A549 (cell line): Measurements from ENCODE around the gene EIF4G3.

Experiments
- CEBPB ChIP-seq, 2 experiments: fragments of >200 bp in 1 of 2; sonication (Bioruptor Twin) in 1 of 2; formaldehyde crosslinking in 1 of 2; IDR thresholded peaks; 2 replicates each; pipeline ENCODE4 v1.6.1; 2012 to 2016
- CTCF ChIP-seq: fragments of >200 bp; sonication (Bioruptor Twin); formaldehyde crosslinking; IDR thresholded peaks from 3 replicates; pipeline ENCODE4 v1.5.1; 2016
- ELK1 ChIP-seq: fragments of 150-350 bp; IDR thresholded peaks from 2 replicates; pipeline ENCODE4 v1.6.1; 2014; ENCODE audit warnings: low read depth, mild to moderate bottlenecking, low read length
- JUNB ChIP-seq: fragments of >200 bp; sonication (Bioruptor Twin); formaldehyde crosslinking; IDR thresholded peaks from 2 replicates; pipeline ENCODE4 v1.6.1; 2016
- MAZ ChIP-seq: fragments of 150-350 bp; IDR thresholded peaks from 2 replicates; pipeline ENCODE4 v1.6.1; 2014; ENCODE audit warnings: antibody characterized with exemption, low read depth, low read length, borderline replicate concordance
- PBX3 ChIP-seq: IDR thresholded peaks from 2 replicates; pipeline ENCODE4 v1.6.1; 2012

- no peak for TF ChIP-seq ELK1
- no peak for TF ChIP-seq CTCF
- TF ChIP-seq CEBPB (IDR thresholded peaks at IDR 0.05) = no peak
- no peak for TF ChIP-seq MAZ
- TF ChIP-seq JUNB = no peak
- no peak for TF ChIP-seq PBX3
These were observed 220.4 kb downstream of the EIF4G3 start for GRCh38 chr1:20956272-20956671.
